ENCODE measurements around the gene KSR2.
"Not testable (repeated sequence)": the region's sequence is repeated elsewhere in the genome, so short reads cannot be mapped to it uniquely, and the experiment has no call there.

DNA sequence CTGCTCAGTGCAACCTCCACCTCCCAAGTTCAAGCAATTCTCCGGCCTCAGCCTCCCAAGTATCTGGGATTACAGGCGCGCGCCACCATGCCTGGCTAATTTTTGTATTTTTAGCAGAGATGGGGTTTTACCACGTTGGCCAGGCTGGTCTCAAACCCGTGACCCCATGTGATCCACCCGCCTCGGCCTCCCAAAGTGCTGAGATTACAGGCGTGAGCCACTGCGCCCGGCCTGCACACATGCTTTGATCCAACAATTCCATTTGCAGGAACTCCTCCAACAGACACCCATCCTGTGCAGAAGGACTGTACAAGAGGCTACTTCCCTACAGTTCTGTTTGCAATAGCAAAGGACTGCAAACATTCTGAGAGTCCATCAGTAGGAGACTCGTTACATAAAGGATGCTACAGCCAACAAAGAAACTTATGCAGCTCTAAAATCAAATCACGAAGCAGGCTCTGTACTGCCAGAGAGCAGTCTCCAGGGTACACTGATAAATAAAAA is 108.0 kb downstream of the KSR2 start:
- TF ChIP-seq POLR2A, POLR2AphosphoS5 (IDR thresholded peaks at IDR 0.05; ENCODE audit: low read depth, low read length): not testable (repeated sequence)

Measured in GM12891 (cell line).